ENCODE results near the gene RABAC1.
"Not testable (repeated sequence)": the region's sequence is repeated elsewhere in the genome, so short reads cannot be mapped to it uniquely, and the experiment has no call there.

Gene RABAC1

DNA sequence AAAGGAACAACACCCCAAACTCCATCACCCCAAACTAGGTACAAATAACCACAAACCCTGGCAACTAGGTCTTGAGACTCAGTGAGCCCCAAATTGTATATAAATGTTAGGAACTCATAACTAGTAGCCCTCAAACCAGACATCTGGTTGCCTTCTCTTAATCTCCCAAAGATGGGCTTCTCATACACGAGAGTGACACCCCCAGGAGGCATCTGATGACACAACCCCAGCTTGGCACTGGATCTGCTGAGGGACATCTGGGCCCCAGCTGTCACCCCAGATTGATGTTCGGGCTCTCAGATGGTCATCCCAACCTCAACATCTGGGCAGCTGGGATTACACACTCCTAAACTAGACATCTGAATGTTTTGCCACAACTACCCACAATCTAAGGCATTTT, 14.8 kb downstream of the RABAC1 start:
- DNase-seq: no peak

DNA sequence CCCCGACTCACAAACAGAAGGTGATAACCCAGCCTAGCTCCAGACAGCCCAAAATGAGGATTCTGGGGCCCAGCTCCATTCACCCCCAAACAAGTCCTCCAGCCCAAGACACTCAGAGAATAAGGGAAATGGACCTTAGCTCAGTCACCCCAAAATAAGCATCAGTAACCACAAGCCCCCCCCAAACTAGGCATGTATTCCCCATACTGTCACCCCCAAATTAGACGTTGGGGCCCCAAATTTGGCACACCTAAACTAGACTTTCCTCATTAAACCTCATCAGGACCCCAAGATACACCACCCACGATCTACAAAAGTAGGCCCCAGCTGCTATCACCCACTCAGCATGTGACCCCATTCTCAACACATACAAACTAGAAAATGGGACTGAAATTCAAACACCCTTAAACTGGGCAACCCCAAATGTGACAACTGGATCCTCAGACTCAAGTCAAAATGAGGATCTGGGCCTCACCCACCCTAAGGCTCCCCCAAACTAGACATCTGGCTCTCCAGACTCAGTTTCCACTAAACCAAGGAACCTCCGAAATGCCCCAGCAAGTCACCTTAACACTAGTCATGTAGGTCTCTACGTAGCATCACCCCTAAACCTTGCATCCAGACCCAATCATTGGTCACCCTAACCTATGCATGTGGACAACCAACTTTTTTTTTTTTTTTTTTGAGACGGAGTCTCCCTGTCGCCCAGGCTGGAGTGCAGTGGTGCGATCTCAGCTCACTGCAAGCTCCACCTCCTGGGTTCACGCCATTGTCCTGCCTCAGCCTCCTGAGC, 17.5 kb downstream of the RABAC1 start:
- DNase-seq: no peak

DNA sequence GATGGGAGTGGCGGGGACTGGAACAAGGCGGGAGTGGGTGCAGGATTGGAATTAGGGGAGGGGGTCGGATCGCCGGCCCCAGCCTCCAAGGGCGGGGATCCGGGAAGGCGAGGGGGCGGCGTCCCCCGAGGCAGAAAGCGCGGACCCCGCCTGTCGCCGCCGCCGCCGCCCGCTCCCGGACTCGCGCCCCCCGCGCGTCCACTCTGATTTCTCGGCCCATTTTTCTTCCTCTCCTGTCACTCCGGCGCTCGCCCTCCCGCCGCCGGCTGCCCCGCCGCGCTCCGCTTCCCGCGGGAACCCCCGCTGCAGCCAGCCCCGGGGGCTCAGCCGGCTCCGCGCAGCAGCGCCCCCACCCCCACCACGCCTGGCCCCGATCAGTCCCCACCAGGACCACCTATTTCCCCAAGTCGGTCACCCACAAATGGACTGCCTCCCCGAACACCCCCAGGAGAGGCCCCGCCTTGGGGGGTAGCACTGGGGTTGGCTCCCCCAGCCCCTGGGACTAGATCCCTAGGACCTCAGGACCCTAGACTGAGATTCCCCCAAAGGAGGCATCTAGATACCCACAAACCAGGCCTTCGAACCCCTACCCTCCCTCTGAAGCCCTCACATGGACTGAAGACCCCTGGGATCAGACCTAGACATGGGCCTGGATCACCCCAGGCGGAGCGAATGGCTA, 18.3 kb downstream of the RABAC1 start:
- DNase-seq: no peak

DNA sequence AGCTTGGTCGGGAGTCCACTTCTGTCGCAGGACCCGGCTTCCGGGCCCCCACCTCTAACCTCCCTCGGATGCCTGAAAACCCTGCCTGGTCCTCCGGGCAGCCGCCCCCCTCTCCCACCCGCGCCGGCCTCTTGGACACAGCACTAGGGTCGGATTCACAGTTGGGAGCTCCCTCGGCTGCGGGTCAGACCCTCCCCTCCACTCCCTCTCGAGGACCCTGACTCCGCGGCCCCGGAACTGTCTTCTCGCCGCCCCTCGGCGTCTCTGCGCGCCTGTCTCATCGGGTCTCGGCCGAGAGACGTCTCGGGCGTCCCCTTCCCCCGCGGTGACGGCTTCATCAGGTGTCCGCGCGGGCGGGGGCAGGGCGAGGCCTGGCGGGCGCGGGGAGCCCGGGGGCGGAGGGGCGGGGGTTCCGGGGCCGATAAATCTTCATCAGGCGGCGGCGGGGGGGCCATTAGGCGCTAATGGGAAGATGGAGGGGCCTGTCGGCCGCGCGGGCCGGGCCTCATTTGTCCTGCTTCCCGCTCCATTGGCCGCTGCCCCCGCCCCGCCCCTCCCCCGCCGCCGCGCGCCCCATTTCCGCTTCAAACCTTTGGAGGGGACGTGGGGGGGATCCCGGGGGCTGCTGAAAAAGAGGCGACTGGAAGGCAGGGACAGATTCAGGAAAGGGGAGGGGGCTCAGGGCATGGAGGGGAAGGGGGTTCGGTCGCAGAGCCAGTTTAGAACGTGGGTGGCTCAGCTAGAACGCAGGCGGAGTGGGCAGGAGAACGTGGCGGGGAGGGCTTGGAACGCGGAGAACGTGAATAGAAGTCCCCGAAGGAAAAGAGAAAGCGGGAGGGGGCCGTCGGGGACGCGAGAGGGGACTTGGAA, 19.0 kb downstream of the RABAC1 start:
- DNase-seq: peak; percentile 53

DNA sequence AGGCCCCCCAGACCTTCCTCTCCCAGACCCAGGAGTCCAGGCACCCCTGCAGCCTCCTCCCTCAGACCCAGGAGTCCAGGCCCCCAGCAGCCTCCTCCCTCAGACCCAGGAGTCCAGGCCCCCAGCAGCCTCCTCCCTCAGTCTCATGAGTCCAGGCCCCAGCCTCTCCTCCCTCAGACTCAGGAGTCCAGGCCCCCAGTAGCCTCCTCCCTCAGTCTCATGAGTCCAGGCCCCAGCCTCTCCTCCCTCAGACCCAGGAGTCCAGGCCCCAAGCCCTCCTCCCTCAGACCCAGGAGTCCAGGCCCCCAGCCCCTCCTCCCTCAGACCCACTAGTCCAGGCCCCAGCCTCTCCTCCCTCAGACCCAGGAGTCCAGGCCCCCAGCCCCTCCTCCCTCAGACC, 19.9 kb downstream of the RABAC1 start:
- DNase-seq: not testable (repeated sequence)

DNA sequence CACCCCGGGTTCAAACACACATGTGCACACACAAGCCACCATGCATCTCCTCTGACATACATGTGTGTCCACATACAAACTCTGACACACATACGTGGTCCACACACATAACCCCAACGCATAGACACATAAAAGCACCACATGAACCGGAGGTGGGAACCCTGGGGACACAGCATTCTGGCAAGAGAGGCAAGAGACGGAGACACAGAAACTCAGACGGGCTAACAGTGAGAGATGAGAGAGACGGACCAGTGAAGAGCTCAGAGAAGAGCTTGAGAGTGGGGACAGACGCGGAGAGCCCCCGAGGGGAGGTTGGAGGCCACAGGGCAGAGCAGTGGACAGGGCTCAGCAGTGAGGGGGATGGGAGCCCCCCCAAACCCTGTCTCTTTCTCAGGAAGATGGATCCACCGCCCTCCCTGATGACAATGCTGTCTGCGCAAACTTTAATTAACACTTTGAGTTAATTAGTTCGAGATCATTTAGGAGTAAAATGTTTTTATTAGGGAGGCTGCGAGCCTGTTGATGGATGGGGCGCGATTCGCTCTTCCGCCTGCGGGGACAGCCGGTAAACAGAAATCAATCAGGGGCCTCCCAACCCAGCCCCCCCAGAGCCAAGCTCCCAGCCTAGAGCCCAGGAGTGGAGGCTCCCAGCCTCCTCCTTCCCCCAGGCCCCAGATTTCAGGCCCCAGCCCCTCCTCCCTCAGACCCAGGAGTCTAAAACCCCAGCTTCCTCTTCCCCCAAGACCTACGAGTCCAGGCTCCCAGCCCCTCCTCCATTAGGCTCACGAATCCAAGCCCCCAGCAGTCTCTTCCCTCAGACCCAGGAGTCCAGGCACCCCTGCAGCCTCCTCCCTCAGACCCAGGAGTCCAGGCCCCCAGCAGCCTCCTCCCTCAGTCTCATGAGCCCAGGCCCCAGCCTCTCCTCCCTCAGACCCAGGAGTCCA, 21.3 kb downstream of the RABAC1 start:
- DNase-seq: no peak

DNA sequence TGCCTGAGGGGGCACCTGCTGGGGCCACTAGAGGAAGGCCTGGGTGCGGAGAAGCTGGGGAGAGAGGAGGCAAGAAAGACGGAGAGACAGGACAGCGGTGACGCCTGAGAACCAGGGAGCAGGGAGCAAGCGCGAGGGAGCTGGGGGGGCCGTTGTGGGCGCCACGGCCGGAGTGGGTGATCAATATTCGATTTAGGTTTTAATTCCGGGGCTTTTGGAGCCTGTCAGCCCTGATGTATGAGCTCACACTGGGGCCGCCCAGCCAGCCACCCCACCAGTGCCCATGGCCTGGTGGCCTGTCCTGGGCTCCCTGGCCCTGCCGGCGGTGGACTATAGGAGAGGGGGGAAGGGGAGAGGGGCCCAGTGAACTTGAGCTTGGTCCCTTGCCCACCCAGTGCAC, 22.2 kb downstream of the RABAC1 start:
- no peak for DNase-seq

DNA sequence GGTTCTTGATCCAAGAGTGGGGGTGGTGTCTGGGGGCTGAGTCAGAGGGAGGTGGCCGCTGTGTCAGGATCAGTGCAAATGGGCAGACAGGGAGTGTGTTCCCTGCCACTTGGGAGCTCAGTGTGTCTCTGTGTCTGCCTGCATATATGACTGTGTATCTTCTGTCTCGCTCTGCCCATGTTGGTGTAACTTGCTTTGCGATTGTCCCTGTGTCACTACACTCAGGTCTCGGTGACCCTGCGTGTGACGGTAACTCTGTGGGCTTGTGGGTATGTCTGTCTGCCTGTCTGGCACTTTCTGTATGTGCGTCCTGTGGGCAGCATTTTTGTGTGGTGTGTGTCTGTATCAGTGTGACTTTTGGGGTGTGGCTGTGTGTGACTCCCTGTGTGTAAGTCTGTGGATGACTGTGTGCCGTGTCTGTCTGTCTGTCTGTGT, 22.7 kb downstream of the RABAC1 start:
- peak; percentile 69 for DNase-seq

DNA sequence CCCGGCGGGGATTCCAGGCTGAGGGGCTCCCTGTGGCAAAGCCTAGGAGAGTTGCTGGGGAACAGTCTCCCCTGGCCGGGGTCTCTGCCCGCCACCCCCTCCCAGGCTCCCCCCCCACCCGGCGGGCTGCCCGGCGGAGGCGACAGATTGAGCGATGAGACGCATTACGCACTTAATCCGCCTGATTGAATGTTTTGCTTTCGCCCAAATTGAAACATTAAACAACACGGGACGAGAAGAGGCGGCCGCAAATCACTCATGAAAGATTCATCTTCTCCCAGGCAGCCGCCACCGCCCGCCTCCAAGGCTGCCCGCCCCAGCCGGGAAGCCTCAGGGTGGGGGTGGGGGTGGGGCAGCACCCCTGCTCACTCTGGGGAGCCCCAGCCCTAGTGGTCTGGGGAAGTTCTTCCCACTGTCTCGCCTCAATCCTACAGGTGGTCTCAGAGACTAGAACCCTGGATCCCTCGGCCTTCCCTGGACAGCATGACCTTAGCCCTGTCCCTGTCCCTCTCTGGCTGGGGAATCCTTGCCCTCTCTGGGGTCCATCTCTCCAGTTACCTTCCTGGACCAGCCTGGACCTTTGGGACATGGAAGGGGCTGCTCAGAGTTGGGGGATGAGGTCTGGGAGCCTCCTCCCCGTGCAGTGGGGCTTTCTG, 23.2 kb downstream of the RABAC1 start:
- no peak for DNase-seq

DNA sequence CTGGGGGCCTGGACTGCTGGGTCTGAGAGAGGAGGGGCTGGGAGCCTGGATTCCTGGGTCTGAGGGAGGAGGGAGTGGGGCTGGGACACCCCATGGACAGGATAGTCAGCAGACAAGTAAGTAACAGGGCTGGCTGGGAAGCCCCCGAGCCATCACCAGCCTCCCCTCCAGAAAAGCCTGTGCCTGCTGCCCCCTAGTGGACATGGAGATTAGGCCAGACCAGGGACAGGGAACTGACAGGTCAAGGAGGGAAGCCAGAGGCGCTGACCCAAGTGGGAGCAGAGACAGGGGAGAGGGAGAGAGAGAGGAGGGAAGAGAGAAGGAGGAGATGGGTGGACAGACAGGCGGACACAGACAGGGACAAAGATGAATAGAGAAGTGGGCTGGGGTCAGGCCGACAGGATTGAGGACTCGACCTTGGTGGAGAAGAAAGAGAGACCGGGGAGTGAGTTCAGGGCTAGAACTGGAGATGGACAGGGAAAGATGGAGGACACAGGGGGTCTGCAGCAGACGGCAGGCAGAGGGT, 24.2 kb downstream of the RABAC1 start:
- DNase-seq: peak; percentile 84

DNA sequence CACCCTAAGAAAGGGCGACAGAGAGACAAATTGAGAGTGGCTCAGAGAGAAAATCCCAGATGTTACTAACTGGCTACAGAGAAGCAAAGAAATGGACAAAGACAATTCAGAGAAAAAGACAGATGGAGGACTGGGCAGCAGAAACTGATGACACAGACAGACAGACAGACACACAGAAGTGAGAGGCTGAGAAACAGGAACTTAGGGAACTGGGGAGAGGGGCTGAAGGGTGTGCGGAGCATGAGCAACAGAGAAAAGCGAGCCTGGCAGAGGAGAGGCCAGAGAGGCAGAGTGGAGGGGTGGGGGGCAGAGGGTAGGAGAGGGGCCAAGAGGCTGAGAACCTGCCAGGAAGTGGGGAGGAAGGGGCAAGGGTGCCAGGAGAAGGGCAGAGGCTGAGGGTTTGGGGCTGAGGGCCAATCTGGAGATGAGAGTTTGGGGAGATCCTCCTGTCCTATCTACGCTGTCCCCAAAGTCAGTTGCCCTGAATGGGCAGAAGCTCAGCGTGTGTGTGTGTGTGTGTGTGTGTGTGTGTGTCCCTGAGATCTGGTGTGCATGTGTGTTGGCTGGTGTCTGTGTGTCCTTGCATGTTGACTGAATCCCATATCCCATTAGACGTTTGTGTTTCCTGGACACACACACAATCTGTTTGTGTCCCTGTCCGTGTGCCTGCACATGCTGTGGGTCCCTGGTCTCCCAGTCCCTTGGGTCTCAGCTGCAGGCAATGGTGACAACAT, 25.3 kb downstream of the RABAC1 start:
- no peak for DNase-seq

DNA sequence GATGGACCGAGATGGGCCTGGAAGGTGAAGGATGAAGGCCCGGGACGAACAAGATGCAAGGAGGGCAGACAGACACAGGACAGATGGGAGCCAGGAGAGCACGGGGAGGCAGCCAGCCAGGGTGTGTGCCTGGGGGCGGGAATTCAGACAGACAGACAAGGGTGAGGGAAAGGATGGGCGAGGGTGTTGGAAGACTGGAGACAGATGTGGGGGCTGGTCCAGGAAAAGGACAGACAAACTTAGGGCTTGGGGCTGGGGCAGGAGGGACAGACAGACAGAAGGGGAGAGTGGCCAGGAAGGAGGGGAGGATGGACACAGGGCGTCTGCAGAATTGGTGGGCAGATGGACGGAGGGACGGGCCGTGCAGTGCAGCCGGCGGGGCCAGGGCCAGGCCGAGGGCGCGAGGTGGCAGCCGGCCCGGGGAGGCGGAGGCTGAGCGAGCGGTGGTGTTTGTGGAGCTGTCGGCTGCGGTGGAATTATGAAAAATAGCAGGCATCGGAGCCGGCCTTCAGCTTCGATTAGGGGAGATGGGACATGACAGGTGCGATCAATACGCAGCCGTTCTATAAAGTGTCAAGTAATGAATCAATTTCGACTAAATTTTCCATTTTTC, 26.3 kb downstream of the RABAC1 start:
- no peak for DNase-seq

DNA sequence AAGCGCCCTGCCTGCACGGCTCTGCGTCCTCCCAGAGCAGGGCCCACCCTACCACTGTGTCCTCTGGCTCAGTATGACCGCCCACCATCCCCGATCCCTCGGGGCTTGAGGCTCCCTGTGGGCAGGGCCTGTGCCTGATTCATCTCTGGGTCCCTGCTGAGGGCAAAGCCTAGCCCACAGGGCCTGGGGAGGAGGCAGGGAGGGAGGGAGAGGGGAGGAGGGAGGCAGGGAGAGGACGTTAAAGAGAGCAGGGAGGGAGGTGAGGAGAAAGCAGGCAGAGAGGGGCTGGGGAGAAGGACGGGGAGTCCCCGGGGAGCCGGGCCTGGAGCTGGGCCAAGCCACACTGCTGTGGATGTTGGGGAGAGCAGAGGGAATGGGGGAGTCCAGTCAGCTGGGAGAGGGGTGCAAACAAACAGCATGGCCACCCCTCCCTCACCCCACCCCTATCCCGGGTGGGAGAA, 26.8 kb downstream of the RABAC1 start:
- no peak for DNase-seq

DNA sequence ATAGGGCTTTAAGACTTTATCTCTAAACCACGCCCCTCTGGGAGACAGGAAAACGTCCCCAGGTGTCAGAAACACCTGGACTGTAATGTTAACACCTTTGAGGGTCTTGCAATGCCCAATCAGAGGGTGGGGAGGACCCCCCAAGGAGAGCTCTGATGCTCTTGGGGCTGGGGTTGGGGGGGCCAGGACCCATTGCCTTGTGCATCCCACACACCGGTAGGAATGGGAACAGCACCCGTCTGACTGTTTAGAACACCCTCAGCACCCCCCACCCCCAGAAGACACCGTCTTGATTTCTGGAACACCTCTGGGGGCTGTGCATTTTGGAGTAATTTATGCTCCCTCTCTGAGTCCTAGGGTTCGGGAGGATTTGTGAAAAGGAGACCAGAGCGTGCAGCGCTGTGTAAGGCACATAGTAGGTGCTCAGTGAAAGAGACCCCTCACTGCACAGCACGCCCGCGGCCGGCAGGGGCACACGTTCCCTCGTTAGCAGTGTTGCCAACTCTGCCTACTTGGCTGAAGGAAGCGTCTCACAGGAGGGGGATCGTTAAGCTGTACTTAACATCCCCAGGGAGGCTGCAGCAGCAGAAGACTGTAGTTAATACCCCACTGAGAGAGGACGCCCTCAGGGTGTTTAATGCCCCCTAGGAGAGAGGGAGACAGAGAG, 28.1 kb downstream of the RABAC1 start:
- DNase-seq: no peak

DNA sequence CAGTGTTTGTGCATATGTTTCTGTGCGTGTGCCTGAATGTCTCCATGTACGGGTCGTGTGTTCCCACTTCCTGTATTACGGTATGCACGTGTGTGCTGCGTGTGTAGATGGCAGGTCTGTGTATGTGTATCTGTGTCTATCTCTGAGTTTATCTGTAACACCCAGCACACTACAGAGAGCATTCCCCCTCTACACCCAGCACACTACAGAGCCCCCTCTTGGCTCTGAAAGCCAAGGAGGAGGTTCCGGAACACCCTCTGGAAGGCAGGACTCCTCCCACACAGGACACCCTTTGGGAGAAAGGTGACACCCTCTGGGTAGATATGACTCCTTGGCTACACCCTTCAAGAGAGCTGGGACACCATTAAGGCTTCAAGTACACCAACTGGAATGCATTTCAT, 28.8 kb downstream of the RABAC1 start:
- no peak for DNase-seq

DNA sequence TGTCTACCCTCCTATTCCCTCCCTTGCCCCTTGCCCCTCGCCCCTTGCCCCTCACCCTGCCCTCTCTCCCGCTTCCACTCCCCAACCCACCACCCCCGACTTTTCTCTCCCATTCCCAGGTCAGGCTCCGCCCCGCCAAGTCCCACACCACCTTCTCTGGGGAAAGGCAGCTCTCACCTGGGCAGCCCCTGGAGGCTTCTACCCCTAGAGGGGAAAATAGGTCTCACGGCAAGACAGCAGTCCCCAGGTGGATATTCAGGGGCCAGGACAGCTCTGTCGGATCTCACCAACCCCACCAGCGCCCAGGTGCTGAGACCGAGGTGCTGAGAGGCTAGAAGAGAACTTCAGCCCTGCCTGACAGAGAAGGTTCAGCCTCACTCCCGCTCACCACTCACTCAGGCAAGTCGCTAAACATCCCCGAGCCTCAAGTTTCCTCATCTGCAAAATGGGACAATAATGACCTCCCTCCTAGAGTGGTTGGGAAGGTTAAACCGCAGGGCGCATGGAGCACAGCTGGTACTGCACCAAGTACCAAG, 29.5 kb downstream of the RABAC1 start:
- DNase-seq: no peak

DNA sequence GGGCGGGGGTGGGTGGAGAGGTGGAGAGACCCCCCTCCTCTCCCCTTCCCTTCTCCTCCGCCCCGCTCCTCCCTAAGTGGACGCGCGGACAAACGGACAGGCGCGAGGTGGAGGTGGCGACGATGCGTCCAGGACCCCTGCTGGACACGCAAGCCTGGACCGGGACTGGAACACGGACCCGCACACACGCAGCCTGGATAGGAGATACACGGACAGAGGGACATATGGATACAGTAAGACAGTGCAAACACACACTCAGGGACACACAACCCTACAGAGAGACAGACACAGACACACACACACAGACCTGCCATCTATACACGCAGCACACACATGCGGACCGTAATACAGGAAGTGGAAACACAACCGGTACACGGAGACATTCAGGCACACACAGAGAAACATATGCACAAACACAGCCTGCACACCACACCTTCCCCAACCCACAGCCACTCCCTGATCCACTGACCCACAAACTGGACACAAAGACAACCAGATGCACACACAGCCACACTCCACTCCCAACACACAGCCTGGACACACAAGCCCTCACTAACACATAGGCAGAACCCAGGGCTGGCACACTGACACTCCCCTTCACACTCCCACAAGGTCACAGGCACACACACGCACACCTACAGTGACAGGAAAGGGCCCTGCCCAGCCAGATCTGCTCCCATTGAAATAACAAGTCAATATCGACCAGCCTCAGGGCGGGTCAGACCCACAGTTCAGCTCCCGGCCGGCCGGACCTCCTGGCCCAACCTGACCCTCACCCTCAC, 30.2 kb downstream of the RABAC1 start:
- DNase-seq: peak; percentile 57

DNA sequence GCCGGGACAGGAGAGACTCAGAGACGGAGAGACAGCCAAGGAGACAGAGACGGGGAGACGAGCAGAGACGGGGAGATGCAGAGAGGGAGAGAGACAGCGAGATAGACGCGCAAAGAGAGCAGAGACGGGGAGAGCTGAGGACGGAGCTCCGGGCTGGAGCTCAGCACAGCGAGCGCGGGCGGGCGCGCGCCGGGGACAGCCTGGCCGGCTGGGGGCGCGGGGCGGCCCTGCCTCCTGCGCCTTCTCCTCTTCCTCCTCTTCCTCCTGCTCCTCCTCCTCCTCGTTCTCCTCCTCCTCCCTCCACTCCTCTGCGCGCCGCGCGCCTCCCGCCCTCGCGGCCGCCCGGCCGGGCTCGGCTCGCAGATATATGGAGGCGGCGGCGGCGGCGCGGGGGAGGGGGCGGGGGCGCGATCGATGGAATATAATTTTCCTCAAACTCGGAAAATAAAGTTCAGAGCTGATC, 30.9 kb downstream of the RABAC1 start, which contains the start of gene ERFL:
Gene ERFL, minus strand, starts transcription at position 229 of the 463 bp plus-strand sequence. CDS start 15,530 bp downstream, outside the sequence.
- DNase-seq: no peak

Measured in CD4-positive, alpha-beta T cell treated with Interleukin-21 for 1 hour (primary cell).